Activated T-cell treated with anti-CD3 and anti-CD28 coated beads for 1 hour (primary cell): Measurements from ENCODE around the gene CYFIP1.

Experiments used
- DNase-seq: peaks from one replicate; pipeline ENCODE4 v3.0.0-alpha.2; 2020; ENCODE audit warnings: low read depth

CYFIP1 gene

DNA sequence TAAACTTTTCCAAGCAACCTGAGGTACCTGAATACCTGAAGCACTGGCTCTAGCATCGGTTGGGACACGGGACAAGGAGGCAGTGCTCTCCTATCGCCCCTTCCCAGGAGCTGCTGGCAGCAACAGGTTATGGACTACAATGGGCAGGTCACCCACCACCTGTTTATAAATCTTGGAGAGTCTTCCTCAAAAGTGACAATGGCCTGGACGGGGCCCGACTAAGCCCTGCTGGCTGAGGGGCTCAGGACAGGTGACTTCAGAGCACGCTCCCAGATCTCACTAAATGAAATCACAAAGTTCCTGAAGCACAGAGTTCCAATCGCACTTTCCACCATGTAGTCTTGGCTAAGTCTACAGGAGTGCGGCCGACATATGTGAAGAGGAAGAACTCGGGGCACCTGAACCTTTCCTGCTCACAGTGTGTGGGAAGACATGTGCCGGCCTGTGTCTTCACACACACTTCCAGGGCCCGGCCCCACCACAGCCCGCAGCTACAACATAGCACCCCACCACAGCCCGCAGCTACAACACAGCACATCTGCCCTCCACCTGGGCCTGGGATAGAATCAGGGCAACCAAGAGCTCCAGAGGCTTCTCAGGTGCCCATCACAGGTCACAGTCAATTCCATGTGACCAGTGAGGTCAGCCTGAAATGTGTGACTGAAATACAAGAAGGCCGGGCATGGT, 12.9 kb downstream of the CYFIP1 start:
- no peak for DNase-seq

DNA sequence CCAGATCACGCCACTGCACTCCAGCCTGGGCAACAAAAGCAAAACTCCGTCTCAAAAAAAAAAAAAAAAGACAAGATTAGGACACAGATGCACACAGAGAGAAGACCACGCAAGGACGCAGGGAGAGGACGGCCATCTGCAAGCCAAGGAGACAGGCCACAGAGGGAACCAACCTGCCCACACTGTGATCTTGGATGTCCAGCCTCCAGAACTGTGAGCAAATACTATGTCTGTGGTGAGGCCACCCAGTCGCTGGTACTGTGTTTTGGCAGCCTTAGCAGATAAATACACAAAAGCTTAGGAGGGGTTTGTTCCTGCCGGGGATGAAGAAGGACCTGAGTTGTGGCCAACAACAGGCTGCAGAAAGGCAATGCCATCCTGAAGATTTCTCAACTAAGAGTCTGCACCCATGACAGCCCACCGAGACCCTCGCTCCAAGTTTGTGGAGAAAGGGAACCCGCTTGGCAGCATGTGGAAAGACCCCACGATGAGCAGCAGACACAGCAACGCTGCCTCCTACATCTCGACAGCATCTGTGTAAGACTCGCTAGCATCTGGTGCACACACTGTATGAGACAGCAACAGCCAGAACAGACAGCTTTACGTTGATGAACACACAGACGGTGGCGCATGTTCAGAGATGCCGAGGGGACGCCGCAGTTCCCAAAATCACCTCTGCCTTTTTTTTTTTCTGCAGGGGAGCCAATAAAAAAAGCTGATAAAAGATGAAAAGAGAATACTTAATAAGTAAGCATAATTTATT, 13.7 kb downstream of the CYFIP1 start:
- DNase-seq = no peak

DNA sequence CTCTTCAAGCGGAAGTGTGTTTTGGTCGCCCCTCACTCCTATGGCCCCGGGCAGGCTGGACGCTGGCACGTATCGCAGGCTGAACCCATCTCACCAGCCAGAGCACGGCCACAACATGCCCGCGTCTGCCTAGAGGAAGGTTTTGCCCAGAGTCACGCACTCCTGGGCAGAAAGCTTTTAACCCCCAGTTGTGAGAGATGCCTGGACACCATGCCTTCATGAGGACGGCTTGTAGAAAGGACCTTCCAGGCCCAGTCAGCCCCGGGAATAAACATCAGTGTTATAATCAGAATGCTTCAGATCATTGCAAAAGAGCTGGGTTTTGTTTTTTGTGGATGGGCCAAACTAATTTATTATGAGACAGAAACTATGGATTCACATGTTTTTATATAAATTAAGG, 16.5 kb downstream of the CYFIP1 start:
- no peak for DNase-seq

DNA sequence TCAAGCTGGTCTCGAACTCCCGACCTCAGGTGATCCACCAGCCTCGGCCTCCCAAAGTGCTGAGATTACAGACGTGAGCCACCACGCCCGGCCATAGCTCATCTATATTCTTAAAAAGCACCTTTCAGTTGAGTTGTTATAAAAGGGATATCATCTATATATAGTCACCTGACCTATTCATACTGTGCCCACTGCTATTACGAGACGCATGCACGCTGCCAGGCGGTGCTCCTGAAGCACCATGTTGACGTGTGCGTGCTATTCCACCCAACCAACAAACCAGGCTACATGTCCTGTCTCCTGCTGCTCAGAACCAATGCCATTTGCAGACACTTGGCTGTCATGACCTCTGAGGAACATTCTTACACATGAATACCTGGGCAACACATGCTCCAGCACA, 17.6 kb downstream of the CYFIP1 start:
- no peak for DNase-seq

DNA sequence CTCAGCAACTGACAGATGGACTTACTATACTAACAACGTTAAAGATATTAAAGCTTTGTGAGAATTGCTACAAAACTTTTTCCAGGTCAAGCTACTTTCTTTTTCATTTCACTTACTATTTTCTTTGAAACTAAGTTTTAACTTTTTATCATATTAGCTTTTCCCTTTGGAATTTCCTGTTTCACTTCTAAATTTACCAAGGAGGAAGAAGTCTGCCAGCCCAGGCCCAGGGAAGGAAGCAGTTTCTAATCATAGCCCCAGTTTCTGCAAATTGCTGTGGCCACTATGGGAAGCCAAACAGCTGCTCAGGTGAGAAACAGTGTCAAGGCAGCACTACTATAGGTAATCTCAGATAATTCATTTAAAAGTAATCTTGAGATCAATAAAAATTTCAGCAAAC, 18.4 kb downstream of the CYFIP1 start:
- DNase-seq = no peak

DNA sequence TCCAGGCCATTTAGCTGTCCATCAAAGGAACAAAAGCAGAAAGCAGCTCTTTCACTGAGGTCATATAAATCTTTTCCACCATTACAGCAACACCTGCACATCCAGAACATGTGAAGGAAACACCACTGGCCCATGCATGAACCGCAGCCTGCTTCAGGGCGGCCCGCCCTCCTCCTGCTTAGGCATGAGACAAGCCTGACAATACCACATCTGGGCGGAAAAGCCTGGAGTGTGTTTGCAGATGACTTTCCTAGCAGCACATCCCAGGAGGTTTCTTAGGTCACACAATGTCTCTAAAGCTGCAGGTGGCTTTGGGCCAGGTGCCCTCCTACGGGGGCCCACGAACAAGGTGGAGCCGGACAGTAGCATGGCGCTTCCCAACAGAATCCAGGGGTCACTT, 19.6 kb downstream of the CYFIP1 start:
- no peak for DNase-seq

DNA sequence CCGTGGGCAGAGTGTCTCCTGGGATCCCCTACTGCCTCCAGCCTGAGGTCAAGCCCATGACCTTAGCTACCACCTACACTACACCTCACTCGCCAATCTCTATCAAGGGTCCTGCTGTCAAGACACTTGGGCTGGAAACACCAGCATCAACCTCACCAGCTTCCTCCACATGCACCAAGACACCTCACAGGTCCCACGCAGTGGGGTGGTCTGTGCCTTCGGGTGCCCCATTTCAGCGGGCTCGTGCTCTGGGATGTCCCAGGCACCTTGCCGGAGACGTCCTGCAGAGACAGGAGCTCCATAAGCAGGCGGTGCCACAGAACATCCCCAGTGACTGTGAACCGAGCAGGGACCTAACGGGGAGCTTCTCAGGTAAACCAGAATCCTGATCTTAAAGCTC, 20.0 kb downstream of the CYFIP1 start:
- no peak for DNase-seq

DNA sequence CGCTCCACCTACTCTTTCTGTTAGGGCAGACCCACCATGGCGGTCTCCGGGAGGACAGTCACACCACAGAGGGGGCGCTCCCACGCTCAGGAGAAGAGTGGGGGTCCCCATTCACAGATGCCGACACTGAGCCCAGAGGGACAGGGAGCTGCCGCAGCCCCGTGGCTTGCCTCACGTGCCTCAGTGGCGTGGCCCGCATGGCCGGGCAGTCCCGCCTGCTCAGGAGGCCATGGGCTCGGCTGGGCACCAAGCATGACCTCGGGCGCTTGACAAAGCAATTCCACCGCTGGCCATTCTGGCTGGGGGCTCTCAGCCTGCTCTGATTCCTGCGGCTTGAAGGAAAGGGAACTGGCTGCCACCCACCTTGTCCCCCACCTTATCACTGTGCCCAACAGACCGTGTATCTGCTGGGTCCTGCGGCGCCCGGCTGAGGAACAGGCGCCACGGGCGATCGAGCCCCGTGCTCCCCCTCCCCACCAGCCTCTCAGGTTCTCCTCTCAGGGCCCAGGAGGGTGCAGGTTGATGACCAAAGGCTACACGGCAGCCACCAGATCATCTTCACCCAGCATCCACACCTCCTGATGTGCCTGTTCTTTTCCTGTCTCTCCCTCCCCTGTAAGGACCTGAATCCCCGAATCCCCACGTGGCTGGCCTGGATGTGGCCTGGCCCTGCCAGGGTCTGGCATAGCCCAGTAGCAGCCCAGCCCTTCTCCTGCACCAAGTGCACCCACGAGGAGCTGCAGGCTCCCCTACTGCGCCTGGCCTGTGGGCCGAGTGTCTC, 20.7 kb downstream of the CYFIP1 start:
- DNase-seq = no peak

DNA sequence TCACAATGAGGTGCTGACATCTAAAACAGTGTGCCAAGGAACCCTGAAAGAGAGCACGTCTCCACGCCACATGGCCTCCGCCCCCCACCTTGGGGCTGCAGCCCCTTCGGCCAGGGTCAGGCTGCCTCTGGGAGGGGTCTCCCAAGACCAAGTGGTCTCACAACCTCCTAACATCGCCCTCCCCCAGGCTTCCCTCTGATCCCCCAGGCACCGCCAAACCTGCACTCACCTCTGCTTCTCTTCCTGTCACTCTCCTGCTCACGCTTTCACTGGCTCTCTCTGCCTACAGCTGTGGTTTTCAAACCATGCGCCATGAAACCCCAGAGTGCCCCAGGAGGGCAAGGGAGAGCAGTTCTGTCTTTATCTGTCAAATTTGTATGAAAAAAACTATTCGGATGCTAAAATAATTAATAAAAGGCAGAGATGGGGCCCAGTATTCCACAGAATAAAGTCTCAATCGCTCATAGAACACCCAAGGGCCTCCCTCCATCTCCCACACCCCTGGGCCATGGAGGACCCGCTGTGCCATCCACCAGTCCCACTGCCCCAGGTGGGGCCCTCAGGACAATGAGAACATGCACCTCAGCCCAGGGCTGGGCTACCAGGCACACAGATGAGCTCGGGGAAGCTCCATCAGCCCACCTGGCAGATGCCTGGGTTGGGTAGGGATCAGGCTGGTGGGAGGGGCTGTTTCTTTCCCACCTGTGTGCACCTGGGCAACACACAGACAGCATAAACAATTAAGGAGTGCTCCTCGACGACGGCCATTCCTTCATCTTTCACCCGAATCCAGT, 21.5 kb downstream of the CYFIP1 start:
- DNase-seq = no peak

DNA sequence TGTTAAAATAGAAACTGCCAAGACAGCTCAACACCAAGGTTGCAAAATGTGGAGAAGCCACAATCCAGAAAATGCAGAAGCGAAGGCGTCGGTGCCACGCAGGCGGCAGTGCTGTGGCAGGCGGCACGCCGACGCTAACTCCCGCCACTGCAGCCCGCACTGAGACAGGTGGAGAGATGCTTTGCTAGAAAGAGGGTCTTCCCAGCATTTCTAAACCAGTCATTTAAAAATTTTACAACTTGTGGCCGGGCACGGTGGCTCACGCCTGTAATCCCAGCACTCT, 23.2 kb downstream of the CYFIP1 start:
- DNase-seq = no peak

DNA sequence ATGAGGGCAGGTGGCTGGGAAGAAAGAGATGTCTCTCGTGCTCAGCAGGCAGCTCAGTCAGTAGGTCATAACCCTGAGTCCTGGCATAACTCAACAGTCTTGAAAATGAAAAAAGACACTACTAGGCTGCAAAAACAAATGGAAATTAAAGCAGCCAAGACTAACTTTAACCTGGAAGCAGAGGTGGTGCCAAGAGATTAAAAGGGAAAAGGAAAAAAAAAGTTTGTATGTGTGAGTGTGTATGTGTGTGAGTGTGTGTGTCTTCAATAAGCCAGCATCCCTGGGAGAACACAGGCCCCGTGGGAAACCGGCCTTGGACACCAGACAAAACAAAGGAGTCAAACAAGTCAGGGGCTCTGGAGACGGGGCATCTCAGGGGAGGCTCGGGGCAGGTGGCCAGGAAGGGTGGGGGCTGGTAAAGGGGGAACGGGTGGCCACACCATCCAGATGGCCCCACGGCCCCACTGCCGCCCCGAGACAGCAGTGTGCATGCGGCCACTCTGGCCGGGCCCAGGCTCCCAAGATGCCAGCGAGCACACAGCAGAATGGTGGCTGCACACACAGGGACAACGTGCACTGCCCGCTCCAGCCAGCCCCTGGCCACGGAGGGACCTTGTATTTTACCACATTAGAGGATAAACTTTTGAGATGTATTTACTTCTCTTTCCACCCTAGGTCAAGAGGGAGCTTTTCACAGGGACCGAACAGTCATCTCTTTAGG, 23.8 kb downstream of the CYFIP1 start:
- DNase-seq = no peak

DNA sequence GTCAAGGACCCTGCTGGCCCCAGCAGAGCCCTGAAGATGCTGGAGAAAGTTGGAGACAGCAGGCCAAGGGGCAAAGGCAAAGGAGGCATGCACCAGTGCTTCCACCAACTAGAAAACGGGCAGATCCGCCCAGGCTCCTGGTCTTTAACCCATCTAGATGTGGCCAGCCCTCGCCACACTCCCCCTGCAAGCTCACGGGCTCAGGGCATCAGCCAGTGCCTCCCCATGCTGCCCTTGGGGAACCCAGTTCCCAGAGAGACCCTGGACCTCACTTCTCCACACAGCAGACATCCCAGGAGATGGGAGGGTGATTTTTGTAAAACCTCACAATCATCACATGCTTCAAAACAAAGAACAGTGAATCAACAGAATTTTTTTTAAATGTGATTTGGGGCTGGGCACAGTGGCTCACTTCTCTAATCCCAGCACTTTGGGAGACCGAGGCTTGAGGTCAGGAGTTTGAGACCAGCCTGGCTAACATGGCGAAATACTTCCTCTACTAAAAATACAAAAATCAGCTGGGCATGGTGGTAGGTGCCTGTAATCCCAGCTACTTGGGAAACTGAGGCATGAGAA, 24.5 kb downstream of the CYFIP1 start:
- no peak for DNase-seq

DNA sequence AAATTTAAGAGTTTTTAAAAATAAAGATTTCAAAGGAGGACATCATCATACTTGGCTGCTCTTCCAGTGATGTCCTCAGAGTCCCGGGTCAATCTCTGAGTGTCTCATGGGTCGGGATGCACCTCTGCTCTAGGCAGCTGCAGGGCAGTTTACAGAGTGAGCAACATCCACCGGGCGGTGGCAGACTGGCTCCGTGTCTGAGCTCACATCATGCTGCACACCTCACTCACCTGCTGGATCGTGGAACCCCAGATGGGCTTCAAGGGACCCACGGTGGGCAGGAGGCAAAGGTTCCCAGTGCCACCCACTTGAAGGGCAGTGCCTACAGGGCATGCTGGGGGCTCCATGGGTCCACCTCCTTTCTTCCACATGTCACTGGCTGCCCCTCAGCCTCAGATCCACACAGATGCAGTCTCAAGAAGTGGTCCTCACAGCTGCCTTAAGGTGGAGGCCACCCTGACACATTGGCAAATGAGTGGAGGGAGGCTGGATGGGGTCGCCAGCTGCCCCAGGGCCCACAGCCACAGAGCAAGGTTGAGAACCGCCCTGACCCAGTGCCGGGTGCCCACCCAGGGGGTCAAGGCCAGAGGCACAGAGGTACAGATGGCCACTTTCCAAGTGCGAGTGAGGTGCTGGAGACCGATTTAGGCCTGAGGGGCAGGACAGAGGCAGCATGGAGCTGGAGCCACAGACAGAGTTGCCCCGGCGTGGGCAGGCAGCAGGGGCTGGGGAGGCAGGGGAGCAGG, 25.2 kb downstream of the CYFIP1 start:
- DNase-seq = no peak

DNA sequence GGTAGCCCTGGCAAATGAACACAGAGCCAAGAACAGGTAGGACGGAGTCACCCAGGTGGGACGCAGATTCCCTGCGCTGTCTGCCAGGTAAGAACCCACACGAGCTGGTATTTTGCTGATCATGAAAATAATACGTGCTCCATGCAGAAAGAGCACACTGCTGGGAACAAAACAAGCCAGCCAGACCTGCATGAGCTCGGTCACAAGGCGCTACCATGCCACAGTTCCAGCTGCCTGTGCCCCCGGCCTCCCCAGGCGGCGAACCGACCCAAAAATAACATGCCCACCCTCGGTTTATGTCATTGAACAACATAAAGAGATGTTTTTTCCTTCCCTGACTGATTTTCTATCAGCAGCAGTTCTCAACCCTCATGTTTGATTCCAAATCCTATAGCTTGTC, 25.8 kb downstream of the CYFIP1 start:
- no peak for DNase-seq

DNA sequence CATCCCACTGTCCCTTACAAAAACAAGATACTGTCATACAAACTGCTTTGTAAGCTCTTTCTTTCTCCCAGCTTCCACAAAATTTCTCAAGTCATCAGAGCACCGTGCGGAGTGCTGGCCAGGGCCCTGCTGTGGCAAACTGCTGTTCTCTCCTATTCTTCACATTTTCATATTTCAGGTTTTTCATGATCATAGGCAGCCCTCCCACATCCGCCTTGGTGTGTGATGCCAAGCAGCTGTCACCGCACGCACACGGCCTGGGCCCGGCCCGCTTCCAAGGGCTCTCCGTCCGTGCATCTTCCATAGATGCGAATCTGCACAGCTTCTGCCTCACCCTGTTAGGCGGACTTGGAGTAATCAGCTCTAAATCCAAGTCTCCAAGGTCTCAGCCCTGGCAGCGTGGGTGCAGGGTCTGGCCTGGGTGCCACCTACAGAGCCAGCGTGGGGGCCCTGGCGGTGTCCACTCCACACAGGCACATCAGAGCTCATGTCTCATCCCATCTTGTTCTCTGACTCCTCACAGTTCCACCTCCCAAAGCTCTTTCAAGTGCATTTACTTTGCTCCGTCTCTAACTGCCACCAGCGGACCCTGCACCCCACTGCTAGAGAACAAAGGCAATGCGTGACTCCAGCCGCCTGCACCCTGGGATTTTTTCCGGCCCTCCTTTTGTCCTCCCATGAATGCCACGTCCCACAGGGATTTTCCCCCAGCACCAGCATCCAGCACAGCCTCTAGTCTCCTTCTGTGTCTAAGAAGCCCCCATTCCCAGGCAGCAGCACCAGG, 27.2 kb downstream of the CYFIP1 start:
- DNase-seq = no peak

DNA sequence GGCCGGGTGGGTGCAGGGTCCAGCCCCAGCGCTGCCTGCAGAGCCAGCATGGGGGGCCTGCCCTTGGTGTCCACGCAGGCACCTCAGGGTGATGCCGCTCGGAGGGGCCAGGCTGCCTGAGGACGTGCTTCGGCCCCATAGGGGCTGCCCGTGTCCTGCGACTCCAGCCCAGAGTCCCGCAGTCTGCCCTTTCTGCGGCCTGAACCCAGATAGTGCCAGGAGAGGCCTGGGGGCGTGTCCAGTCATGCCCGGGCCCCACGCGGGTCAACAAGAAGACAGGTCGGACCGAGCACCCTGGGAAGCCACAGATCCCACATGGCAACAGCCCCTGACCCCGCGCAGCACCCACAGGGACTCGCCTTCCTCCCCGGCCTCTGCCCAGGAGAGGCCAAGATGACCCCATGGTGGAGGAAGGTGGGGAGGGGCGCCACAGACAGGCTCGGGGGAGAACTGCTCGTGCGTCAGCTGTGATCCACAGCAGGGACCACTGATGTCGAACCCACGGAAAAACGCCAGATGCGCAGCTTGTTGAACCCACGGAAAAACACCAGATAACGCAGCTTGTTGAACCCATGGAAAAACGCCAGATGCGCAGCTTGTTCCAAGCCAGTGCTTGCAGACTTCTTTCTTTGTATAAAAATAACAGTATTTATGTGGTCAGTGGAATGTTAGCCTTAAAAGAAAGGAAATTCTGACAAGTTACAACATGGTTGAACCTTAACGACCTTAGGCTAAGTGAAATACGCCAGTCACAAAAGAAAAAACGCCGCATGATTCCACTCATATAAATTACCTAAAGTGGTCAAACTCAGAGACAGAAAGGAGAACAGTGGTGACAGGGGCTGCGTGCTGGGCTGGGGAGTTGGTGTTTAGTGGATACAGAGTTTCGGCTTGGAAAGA, 28.5 kb downstream of the CYFIP1 start:
- DNase-seq = no peak

DNA sequence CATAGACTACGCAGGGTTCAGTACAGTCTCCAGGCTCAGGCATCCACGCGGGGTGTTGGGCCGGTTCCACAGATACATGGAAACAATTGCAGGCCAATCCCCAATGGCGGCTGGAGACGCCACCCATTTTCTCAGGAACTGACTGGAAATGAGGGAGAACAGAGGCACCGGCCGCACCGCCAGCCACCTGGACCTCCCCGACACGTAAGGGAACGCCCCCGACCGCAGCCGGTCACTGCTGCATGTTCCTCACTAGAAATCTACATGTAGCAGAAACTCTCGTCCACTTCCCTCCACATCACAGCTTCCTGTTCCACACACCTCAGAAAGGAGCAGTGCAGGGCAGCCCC, 29.2 kb downstream of the CYFIP1 start:
- DNase-seq = no peak

DNA sequence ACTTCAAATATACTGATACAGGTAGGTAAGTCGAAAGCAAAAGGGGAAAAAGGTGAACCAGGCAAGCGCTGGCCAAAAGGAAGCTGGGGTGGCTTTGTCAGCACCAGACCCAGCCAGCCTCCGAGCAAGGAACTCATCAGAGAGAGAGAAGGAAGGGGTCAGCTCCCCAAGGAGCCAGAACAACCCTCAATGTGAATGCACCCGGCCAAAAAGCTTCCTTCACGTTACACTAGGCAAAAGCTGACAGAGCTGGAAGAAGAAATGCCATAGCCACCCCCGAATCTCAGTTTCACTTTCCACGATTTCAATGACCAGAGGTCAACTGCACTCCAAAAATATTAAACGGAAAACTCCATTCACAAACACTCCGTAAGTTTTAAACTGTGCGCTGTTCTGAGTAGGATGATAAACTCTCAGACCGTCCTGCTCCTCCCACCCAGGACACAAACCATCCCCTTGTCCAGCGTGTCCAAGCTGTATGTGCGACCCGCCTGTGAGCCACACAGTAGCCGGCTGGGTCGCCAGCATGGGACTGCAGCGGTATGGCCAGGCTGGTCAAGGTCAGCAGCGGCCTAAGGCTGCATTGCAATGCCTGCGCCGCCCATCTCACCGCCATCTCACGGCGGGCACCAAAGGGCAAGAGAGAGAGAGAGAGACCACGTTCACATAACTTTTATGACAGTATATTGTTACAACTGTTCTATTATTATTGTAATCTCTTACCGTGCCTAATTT, 29.7 kb downstream of the CYFIP1 start:
- DNase-seq = no peak
